Fibroblast of villous mesenchyme (primary cell): Measurements from ENCODE around the gene SPATA20. TPM values are rescaled to one million over a fixed set of nuclear protein-coding genes. Genes with fewer than 3 reads are reported as not detected.

Experiments used
- DNase-seq: peaks from one replicate; pipeline ENCODE4 v3.0.0-alpha.2; 2010; ENCODE audit warnings: low read depth
- H3K4me3 ChIP-seq: 2 replicates; pipeline ENCODE4 v1.5.1; 2011; ENCODE audit warnings: low read depth, mild to moderate bottlenecking, low read length
- total RNA-seq: library from RNA; depleted of rRNA; stranded (reverse); fragments of >200 nt; gene quantifications from 2 replicates; pipeline ENCODE4 v1.2.3, GENCODE V29; 2012
- TF ChIP-seq, protein P1 (sequence below): IDR thresholded peaks from 2 replicates; pipeline ENCODE4 v1.5.1; 2012; ENCODE audit warnings: low read depth, mild to moderate bottlenecking, low read length; ENCODE audit not compliant: insufficient read depth

SPATA20 gene
- total RNA-seq, 1 donor: 102 TPM

DNA sequence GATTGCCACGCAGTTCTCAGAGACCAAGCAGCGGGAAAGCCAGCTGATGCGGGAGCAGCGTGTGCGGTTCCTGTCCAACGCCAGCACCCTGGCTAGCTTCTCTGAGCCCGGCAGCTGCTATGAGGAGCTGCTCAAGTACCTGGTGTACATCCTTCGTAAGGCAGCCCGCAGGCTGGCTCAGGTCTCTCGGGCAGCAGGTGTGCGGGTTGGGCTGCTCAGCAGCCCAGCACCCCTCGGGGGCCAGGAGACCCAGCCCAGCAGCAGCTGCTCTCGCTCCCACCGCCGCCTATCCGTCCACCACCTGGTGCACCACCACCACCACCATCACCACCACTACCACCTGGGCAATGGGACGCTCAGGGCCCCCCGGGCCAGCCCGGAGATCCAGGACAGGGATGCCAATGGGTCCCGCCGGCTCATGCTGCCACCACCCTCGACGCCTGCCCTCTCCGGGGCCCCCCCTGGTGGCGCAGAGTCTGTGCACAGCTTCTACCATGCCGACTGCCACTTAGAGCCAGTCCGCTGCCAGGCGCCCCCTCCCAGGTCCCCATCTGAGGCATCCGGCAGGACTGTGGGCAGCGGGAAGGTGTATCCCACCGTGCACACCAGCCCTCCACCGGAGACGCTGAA lies 28.7 kb downstream of the SPATA20 start:
- TF ChIP-seq, protein P1, sequence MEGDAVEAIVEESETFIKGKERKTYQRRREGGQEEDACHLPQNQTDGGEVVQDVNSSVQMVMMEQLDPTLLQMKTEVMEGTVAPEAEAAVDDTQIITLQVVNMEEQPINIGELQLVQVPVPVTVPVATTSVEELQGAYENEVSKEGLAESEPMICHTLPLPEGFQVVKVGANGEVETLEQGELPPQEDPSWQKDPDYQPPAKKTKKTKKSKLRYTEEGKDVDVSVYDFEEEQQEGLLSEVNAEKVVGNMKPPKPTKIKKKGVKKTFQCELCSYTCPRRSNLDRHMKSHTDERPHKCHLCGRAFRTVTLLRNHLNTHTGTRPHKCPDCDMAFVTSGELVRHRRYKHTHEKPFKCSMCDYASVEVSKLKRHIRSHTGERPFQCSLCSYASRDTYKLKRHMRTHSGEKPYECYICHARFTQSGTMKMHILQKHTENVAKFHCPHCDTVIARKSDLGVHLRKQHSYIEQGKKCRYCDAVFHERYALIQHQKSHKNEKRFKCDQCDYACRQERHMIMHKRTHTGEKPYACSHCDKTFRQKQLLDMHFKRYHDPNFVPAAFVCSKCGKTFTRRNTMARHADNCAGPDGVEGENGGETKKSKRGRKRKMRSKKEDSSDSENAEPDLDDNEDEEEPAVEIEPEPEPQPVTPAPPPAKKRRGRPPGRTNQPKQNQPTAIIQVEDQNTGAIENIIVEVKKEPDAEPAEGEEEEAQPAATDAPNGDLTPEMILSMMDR: no peak
- no peak for DNase-seq

DNA sequence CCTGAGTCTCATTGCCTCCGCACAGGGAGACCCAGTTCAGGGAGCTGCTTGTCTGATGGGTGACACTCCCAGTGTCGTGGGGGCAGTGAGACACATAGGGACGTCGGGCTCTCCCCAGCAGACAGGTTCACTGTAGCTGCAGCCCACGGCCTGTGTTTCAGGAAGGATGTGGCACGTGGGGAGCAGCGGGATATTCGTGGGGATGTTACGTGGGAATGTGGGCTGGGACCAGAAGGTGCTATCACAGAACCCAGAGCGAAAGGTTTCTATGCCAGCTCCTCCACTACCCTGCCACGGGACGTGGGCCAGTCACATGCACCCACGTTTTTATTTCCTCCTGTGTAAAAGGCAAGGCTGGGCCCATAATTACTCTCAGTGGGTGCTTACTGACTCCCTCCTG lies 29.9 kb downstream of the SPATA20 start:
- no peak overlapping the region for H3K4me3 ChIP-seq
- DNase-seq: no peak
- TF ChIP-seq, protein P1: no peak

More for the DNA sequence above, 28.7 kb downstream of the SPATA20 start:
- H3K4me3 ChIP-seq: no peak overlapping the region

DNA sequence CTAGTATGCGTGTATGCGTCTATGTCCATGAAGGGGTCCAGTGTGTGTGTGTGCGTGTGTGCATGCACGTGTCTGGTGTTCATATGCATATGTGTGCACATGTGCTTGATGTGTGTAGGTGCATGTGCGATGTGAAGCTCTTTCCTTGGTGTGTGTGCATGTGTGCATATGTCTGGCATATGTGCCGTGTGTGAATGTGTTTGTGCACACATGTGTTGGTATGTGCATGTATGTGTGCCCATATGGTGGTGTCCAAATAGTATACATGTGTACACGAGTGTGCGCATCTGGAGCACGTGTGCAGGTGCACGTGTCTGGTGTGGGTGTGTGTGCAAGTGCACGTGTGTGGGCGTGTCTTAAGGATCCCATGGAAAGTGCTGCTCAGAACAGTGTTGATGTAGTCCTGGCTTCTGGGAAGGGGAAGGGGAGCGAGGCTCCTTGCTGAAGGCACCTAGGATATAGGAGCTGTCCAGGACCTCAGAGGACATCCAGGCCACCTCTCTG lies 30.5 kb downstream of the SPATA20 start:
- TF ChIP-seq, protein P1: no peak

DNA sequence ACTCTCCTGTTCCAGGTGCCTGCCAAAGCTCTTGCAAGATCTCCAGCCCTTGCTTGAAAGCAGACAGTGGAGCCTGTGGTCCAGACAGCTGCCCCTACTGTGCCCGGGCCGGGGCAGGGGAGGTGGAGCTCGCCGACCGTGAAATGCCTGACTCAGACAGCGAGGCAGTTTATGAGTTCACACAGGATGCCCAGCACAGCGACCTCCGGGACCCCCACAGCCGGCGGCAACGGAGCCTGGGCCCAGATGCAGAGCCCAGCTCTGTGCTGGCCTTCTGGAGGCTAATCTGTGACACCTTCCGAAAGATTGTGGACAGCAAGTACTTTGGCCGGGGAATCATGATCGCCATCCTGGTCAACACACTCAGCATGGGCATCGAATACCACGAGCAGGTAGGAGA lies 31.2 kb downstream of the SPATA20 start:
- TF ChIP-seq, protein P1: no peak
- no peak for DNase-seq
- no peak overlapping the region for H3K4me3 ChIP-seq

More for the DNA sequence above, 30.5 kb downstream of the SPATA20 start:
- DNase-seq: no peak
- no peak overlapping the region for H3K4me3 ChIP-seq

DNA sequence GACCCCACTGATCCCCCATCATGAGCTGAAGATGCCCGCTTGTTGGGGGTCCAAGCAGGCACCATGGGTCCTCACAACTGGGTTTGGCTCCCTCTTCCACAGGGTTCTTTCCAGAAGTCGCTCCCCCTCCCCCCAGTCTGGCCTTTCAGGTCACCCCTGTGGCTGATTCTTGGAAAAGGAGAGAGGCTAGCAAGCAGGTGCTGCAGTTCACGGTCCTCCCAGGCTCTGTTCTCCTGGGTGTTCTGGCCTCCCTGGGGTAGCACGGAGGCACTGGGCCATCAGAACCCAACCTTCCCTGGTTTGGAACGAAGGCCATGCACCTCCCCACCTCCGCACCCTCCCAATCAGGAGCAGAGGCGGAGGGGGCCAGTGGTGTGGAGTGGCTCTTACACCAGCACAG lies 32.4 kb downstream of the SPATA20 start:
- no peak for DNase-seq
- TF ChIP-seq, protein P1: no peak
- H3K4me3 ChIP-seq: no peak overlapping the region

DNA sequence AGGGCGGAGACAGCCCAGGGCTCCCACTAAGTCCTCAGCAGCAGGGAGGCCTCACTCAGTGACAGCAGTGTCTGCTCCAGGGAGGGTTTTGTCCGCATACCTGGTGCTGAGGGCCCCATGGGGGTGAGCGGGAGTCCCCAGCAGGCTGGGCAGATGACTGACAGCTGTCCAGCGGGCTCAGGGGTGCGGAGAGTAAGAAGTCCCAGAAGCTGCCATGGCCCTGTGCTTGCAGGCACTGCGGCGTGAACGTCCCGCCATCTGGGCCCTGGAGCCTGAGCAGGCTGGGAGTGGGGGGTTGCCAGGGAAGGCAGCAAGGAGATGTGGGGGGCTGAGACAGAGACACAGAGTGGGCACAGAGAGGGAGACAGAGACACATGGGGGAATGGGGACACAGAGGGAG lies 33.7 kb downstream of the SPATA20 start:
- no peak for DNase-seq
- TF ChIP-seq, protein P1: no peak
- no peak overlapping the region for H3K4me3 ChIP-seq

DNA sequence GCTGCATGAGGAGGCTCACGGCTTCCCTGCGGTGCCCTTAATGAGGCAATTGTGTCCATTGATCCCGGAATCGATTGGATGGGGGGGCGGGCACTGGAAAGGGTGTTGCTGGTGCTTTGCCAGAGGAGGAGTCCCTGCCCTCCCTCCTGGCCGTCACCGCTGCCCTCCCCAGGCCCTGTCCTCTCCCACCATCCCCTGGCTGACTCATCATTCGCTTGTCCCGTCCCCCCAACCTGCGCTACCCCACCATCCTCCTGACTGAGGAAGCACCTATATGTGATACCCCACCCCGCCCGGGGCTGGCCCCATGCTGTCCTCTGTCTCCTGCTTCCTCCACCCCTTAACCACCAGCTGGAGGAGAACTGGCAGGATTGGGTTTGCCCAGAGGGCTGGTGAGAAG lies 34.3 kb downstream of the SPATA20 start:
- H3K4me3 ChIP-seq: no peak overlapping the region
- TF ChIP-seq, protein P1: no peak
- DNase-seq: no peak
